K562 (cell line): ENCODE data around the gene ZSCAN22. TPM values are rescaled to one million over a fixed set of nuclear protein-coding genes. Genes with fewer than 3 reads are reported as not detected.

Experiments used
- CUX1 ChIP-seq: fragments of 200-800 bp; sonication (Bioruptor generic); IDR thresholded peaks from 2 replicates; pipeline ENCODE4 v1.6.1; 2016; ENCODE audit warnings: missing genetic modification characterization, missing compliant biosample characterization
- GABPB1 ChIP-seq: sonication (generic); formaldehyde crosslinking; IDR thresholded peaks from 2 replicates; pipeline ENCODE4 v1.8.0; 2022; ENCODE audit warnings: mild to moderate bottlenecking, missing genetic modification reagents
- NKRF ChIP-seq: fragments of 450-650 bp; IDR thresholded peaks from 2 replicates; pipeline ENCODE4 v1.6.1; 2016; ENCODE audit warnings: borderline replicate concordance
- SAFB2 ChIP-seq: fragments of 200-400 bp; formaldehyde crosslinking; IDR thresholded peaks from 2 replicates; pipeline ENCODE4 v1.6.1; 2018; ENCODE audit warnings: borderline replicate concordance, low read length, low read depth, moderate library complexity; ENCODE audit not compliant: severe bottlenecking
- TCF7 ChIP-seq: sonication (generic); IDR thresholded peaks from 2 replicates; pipeline ENCODE4 v1.6.1; 2016; ENCODE audit warnings: antibody characterized with exemption, borderline replicate concordance
- ZC3H4 ChIP-seq: sonication (generic); formaldehyde crosslinking; IDR thresholded peaks from 2 replicates; pipeline ENCODE4 v1.9.0; 2021; ENCODE audit warnings: missing genetic modification reagents, borderline replicate concordance
- polyA plus RNA-seq, 8 experiments: library from polyadenylated mRNA; depleted of rRNA in 4 of 8; stranded (reverse) in 5 of 8; unstranded in 3 of 8; fragments of >200 nt; fragmentation: Nextera tagmentation in 2 of 8; fragmentation: Illumina TruSeq in 1 of 8; extraction: Ambion mirVana in 2 of 8; extraction: Trizol in 1 of 8; gene quantifications; 2 replicates each; pipeline versions ENCODE4 v1.2.1 to v1.2.3, GENCODE V29; 2011 to 2014; ENCODE audit warnings: inconsistent platforms in 1 of 8, missing spikeins in 1 of 8
- total RNA-seq, 7 experiments: library from RNA; depleted of rRNA in 6 of 7; stranded (reverse); fragments of >200 nt in 6 of 7; fragmentation: Illumina TruSeq in 2 of 7; extraction: Trizol in 2 of 7; gene quantifications; 2 replicates each; pipeline versions ENCODE4 v1.2.1 to v1.2.3, GENCODE V29; 2011 to 2021; ENCODE audit warnings: low replicate concordance in 1 of 7
- TF ChIP-seq, protein P1 (sequence below): fragments of 250-450 bp; sonication (Bioruptor Pico); IDR thresholded peaks from 2 replicates; pipeline ENCODE4 v1.5.0; 2021; ENCODE audit warnings: mild to moderate bottlenecking, borderline replicate concordance
- TF ChIP-seq, protein P2 (sequence below): sonication (generic); formaldehyde crosslinking; IDR thresholded peaks from 2 replicates; pipeline ENCODE4 v1.8.0; 2022; ENCODE audit warnings: mild to moderate bottlenecking, low read depth, missing genetic modification reagents
- TF ChIP-seq, protein P3 (sequence below), 3 experiments: fragments of 200-800 bp in 1 of 3; fragments of 250-450 bp in 1 of 3; fragments of 450-650 bp in 1 of 3; sonication (Bioruptor Pico) in 1 of 3; sonication (Bioruptor generic) in 1 of 3; formaldehyde crosslinking in 1 of 3; IDR thresholded peaks; 2 replicates each; pipeline versions ENCODE4 v1.6.1 to v1.8.0; 2016 to 2022; ENCODE audit warnings: mild to moderate bottlenecking in 2 of 3, missing genetic modification characterization in 2 of 3, missing compliant biosample characterization in 1 of 3, moderate library complexity in 1 of 3
- TF ChIP-seq, protein P4 (sequence below): fragments of 250-450 bp; sonication (Bioruptor Pico); IDR thresholded peaks from 2 replicates; pipeline ENCODE4 v1.5.0; 2020; ENCODE audit warnings: mild to moderate bottlenecking

ZSCAN22 gene
- total and polyA plus RNA-seq, 9 of the 15 experiments (the other 6 are each of a cell fraction or from before 2014, with no cell fraction given) = 0.98 to 5.3 (median 3.0) TPM

- TF ChIP-seq, protein P1, sequence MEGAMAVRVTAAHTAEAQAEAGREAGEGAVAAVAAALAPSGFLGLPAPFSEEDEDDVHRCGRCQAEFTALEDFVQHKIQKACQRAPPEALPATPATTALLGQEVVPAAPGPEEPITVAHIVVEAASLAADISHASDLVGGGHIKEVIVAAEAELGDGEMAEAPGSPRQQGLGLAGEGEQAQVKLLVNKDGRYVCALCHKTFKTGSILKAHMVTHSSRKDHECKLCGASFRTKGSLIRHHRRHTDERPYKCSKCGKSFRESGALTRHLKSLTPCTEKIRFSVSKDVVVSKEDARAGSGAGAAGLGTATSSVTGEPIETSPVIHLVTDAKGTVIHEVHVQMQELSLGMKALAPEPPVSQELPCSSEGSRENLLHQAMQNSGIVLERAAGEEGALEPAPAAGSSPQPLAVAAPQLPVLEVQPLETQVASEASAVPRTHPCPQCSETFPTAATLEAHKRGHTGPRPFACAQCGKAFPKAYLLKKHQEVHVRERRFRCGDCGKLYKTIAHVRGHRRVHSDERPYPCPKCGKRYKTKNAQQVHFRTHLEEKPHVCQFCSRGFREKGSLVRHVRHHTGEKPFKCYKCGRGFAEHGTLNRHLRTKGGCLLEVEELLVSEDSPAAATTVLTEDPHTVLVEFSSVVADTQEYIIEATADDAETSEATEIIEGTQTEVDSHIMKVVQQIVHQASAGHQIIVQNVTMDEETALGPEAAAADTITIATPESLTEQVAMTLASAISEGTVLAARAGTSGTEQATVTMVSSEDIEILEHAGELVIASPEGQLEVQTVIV (CRISPR knock-in tag) = no peak
- TF ChIP-seq TCF7 (no peak), NKRF (no peak), GABPB1 (CRISPR knock-in tag) (no peak), SAFB2 (no peak), ZC3H4 (CRISPR knock-in tag) (no peak), CUX1 (no peak)
- TF ChIP-seq, protein P2, sequence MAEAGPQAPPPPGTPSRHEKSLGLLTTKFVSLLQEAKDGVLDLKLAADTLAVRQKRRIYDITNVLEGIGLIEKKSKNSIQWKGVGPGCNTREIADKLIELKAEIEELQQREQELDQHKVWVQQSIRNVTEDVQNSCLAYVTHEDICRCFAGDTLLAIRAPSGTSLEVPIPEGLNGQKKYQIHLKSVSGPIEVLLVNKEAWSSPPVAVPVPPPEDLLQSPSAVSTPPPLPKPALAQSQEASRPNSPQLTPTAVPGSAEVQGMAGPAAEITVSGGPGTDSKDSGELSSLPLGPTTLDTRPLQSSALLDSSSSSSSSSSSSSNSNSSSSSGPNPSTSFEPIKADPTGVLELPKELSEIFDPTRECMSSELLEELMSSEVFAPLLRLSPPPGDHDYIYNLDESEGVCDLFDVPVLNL = no peak
- TF ChIP-seq, protein P3, sequence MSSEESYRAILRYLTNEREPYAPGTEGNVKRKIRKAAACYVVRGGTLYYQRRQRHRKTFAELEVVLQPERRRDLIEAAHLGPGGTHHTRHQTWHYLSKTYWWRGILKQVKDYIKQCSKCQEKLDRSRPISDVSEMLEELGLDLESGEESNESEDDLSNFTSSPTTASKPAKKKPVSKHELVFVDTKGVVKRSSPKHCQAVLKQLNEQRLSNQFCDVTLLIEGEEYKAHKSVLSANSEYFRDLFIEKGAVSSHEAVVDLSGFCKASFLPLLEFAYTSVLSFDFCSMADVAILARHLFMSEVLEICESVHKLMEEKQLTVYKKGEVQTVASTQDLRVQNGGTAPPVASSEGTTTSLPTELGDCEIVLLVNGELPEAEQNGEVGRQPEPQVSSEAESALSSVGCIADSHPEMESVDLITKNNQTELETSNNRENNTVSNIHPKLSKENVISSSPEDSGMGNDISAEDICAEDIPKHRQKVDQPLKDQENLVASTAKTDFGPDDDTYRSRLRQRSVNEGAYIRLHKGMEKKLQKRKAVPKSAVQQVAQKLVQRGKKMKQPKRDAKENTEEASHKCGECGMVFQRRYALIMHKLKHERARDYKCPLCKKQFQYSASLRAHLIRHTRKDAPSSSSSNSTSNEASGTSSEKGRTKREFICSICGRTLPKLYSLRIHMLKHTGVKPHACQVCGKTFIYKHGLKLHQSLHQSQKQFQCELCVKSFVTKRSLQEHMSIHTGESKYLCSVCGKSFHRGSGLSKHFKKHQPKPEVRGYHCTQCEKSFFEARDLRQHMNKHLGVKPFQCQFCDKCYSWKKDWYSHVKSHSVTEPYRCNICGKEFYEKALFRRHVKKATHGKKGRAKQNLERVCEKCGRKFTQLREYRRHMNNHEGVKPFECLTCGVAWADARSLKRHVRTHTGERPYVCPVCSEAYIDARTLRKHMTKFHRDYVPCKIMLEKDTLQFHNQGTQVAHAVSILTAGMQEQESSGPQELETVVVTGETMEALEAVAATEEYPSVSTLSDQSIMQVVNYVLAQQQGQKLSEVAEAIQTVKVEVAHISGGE (CRISPR knock-in tag; IDR thresholded peaks at IDR 0.05) = peak in 1 of 3 experiments; percentile 41; a peak in 1 of 6 replicates
- TF ChIP-seq, protein P4, sequence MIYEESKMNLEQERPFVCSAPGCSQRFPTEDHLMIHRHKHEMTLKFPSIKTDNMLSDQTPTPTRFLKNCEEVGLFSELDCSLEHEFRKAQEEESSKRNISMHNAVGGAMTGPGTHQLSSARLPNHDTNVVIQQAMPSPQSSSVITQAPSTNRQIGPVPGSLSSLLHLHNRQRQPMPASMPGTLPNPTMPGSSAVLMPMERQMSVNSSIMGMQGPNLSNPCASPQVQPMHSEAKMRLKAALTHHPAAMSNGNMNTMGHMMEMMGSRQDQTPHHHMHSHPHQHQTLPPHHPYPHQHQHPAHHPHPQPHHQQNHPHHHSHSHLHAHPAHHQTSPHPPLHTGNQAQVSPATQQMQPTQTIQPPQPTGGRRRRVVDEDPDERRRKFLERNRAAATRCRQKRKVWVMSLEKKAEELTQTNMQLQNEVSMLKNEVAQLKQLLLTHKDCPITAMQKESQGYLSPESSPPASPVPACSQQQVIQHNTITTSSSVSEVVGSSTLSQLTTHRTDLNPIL = no peak
Measured at GRCh38 chr19:58328999-58329398, 2.2 kb downstream of the ZSCAN22 start (continued).
